Keratinocyte (primary cell): ENCODE measurements around the gene SLC43A1. TPM values are rescaled to one million over a fixed set of nuclear protein-coding genes. Genes with fewer than 3 reads are reported as not detected.
A peak's percentile ranks its signal among the peaks of the same experiment; 100 is the strongest.

Experiments
- DNase-seq: peaks from one replicate; pipeline ENCODE4 v3.0.0-alpha.2; 2011; ENCODE audit warnings: low read depth, missing footprints, low spot score
- FAIRE-seq: peaks from 2 replicates; lab custom pipeline; 2011; peaks lifted over from hg19 to GRCh38; lab: Jason Lieb, UNC
- H2AFZ ChIP-seq: 2 replicates; pipeline ENCODE4 v1.6.0; 2012; ENCODE audit warnings: low read length, control low read depth, inconsistent platforms; ENCODE audit not compliant: control insufficient read depth
- H3K27ac ChIP-seq: 2 replicates; pipeline ENCODE4 v1.5.1; 2011; ENCODE audit warnings: low read length; ENCODE audit not compliant: control insufficient read depth, insufficient read depth
- H3K27me3 ChIP-seq: 3 replicates; pipeline ENCODE4 v1.6.0; 2011; ENCODE audit warnings: low read length; ENCODE audit not compliant: control insufficient read depth, insufficient read depth; ENCODE audit errors: extremely low read depth
- H3K36me3 ChIP-seq, 2 experiments: 2 replicates in 1 of 2; 3 replicates in 1 of 2; pipeline ENCODE4 v1.5.1; 2011; ENCODE audit warnings: low read length in 2 of 2, mild to moderate bottlenecking in 1 of 2; ENCODE audit not compliant: control insufficient read depth in 2 of 2, insufficient read depth in 2 of 2; ENCODE audit errors: extremely low read depth in 1 of 2
- H3K4me1 ChIP-seq: 3 replicates; pipeline ENCODE4 v1.5.1; 2011; ENCODE audit warnings: low read length; ENCODE audit not compliant: control insufficient read depth, insufficient read depth; ENCODE audit errors: extremely low read depth
- H3K4me2 ChIP-seq: 3 replicates; pipeline ENCODE4 v1.6.0; 2011; ENCODE audit warnings: low read depth, low read length; ENCODE audit not compliant: control insufficient read depth, insufficient read depth; ENCODE audit errors: extremely low read depth
- H3K4me3 ChIP-seq, 3 experiments: fragments of 200-600 bp in 1 of 3; sonication (generic) in 1 of 3; 2 replicates in 2 of 3; 3 replicates in 1 of 3; pipeline ENCODE4 v1.5.1; 2011 to 2016; ENCODE audit warnings: low read length in 3 of 3, mild to moderate bottlenecking in 3 of 3, control low read depth in 2 of 3, inconsistent platforms in 1 of 3, low read depth in 1 of 3, mixed read lengths in 1 of 3, mixed run types in 1 of 3, moderate library complexity in 1 of 3; ENCODE audit not compliant: control insufficient read depth in 2 of 3, insufficient read depth in 2 of 3; ENCODE audit errors: extremely low read depth in 1 of 3
- H3K79me2 ChIP-seq: 2 replicates; pipeline ENCODE4 v1.6.0; 2012; ENCODE audit warnings: low read length; ENCODE audit not compliant: control insufficient read depth, insufficient read depth
- H3K9ac ChIP-seq: 3 replicates; pipeline ENCODE4 v1.6.0; 2011; ENCODE audit warnings: low read length; ENCODE audit not compliant: control insufficient read depth, insufficient read depth; ENCODE audit errors: extremely low read depth
- H3K9me1 ChIP-seq: 3 replicates; pipeline ENCODE4 v1.6.0; 2011; ENCODE audit warnings: low read length; ENCODE audit not compliant: control insufficient read depth, insufficient read depth; ENCODE audit errors: extremely low read depth
- H3K9me3 ChIP-seq: 2 replicates; pipeline ENCODE4 v1.5.1; 2012; ENCODE audit warnings: low read depth, low read length; ENCODE audit not compliant: control insufficient read depth
- H4K20me1 ChIP-seq: 3 replicates; pipeline ENCODE4 v1.6.0; 2011; ENCODE audit warnings: low read length; ENCODE audit not compliant: control insufficient read depth, insufficient read depth; ENCODE audit errors: extremely low read depth
- EZH2 ChIP-seq: IDR thresholded peaks from one replicate; pipeline ENCODE4 v1.6.1; 2012; ENCODE audit warnings: inconsistent platforms, mild to moderate bottlenecking, low read length, moderate library complexity
- dilution Hi-C: fragments of 300-500 bp; cut with MboI; formaldehyde crosslinking; loops from one replicate; pipeline ENCODE4 v1.7.0; 2020; ENCODE audit warnings: low sequenced_read_pairs; ENCODE audit not compliant: extremely low pct_ligation_motif_present
- polyA plus RNA-seq, 5 experiments: library from polyadenylated mRNA; depleted of rRNA in 3 of 5; stranded (reverse) in 3 of 5; stranded (forward) in 1 of 5; unstranded in 1 of 5; fragments of >200 nt; gene quantifications; 1 replicate in 1 of 5; 2 replicates in 3 of 5; 3 replicates in 1 of 5; pipeline versions ENCODE4 v1.2.1 to v1.2.3, GENCODE V29; 2011 to 2012; ENCODE audit warnings: missing spikeins in 2 of 5, low read depth in 1 of 5, low replicate concordance in 1 of 5
- TF ChIP-seq, protein P1 (sequence below), 3 experiments: IDR thresholded peaks in 1 of 3; conservative IDR thresholded peaks in 1 of 3; optimal IDR thresholded peaks in 1 of 3; 2 replicates in 2 of 3; 3 replicates in 1 of 3; pipeline versions ENCODE3 to v1.5.1; 2011; ENCODE audit warnings: low read length in 3 of 3, mild to moderate bottlenecking in 3 of 3, moderate library complexity in 2 of 3, control low read depth in 1 of 3, inconsistent platforms in 1 of 3; ENCODE audit not compliant: insufficient read depth in 2 of 3; ENCODE audit errors: extremely low read depth in 1 of 3

Gene SLC43A1
- polyA plus RNA-seq, 1 donor (not counting 4 experiments of a cell fraction or from before 2014, with no cell fraction given): 0.75 TPM

DNA sequence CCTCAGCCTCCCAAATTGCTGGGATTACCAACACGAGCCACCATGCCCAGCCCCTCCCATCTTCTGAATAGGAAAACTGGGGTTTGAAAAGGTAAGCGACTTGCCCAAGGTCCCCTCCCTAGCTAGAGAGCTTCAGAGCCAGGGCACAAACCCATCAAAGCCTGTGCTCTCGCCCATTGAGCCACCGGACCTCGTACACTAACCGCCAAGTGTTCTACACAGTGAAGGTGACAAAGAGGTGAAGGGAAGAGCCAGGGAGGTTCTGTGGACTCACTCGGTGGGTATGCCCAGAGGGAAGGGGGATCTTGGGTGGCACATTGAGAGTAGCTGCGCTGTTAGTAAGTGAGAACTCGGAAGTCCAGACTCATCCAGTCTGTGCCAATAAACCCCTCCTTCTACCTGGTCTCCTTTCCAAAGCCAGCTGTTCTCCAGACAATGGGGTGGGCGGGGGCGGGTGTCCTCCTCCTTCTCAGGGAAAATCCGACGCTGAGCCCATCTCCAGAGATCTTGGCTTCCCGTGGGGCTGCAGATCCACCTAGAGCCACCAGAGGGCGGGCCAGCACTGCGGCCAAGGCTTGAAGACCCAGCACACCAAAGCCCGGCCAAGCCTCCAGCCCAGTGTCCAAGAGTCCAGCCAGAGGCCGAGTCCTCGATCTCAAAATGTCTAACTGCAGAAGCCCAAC is 58.4 kb downstream of the SLC43A1 start:
- no peak overlapping the region for H3K27ac ChIP-seq
- no peaks in the 10 kb centered on the region for H3K79me2 ChIP-seq
- TF ChIP-seq, protein P1, sequence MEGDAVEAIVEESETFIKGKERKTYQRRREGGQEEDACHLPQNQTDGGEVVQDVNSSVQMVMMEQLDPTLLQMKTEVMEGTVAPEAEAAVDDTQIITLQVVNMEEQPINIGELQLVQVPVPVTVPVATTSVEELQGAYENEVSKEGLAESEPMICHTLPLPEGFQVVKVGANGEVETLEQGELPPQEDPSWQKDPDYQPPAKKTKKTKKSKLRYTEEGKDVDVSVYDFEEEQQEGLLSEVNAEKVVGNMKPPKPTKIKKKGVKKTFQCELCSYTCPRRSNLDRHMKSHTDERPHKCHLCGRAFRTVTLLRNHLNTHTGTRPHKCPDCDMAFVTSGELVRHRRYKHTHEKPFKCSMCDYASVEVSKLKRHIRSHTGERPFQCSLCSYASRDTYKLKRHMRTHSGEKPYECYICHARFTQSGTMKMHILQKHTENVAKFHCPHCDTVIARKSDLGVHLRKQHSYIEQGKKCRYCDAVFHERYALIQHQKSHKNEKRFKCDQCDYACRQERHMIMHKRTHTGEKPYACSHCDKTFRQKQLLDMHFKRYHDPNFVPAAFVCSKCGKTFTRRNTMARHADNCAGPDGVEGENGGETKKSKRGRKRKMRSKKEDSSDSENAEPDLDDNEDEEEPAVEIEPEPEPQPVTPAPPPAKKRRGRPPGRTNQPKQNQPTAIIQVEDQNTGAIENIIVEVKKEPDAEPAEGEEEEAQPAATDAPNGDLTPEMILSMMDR (optimal IDR thresholded peaks at IDR 0.05 in 1 of 3, IDR thresholded peaks at IDR 0.05 in 1 of 3, conservative IDR thresholded peaks at IDR 0.05 in 1 of 3; ENCODE audit: extremely low read depth in 1 of 3, insufficient read depth in 2 of 3, low read length in 3 of 3): peak; percentile 88 to 99 (median 89)
- TF ChIP-seq EZH2: no peak
- no peaks in the 10 kb centered on the region for H4K20me1 ChIP-seq
- H3K9me1 ChIP-seq: no peaks in the 10 kb centered on the region
- peak; percentile 66 for FAIRE-seq
- H3K4me2 ChIP-seq: no peak overlapping the region
- no peak overlapping the region for H3K9ac ChIP-seq
- no peaks in the 10 kb centered on the region for H3K36me3 ChIP-seq
- H3K27me3 ChIP-seq: peaks cover 39% of the 10 kb centered on the region
- dilution Hi-C loops: no loop called here
- H2AFZ ChIP-seq: no peak overlapping the region
- H3K4me1 ChIP-seq: peaks cover 20% of the 10 kb centered on the region
- no peak for DNase-seq
- no peaks in the 10 kb centered on the region for H3K9me3 ChIP-seq
- H3K4me3 ChIP-seq: no peak overlapping the region

DNA sequence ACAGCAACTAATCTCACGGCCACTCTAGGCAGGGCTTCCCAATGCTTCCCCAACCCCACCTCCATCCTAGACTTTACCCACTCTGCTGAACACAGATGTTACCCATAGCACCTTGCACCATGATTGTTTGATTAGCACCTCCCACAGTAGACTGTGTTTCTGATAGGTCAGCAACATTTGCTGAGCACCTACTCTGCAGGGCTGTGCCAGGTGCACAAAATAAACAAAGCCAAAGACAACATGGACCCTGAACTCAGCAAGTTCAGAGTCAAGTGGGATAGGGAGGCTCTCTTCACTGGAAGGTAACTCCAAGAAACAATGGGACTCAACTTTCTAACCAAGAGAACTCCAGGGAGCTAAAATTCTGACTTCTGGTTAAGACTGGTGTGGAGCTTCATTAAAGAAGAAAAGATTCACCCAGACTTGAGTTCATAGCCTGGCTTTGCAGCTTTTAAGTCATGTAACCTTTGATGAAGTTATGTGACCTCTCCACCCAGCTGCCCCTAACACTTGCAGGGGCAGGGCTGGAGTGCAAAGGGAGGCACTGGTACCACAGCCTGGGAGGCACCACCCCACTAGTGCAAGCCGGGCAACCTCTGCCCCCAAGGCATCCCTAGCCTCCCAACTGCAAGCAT is 61.8 kb downstream of the SLC43A1 start:
- H4K20me1 ChIP-seq: no peaks in the 10 kb centered on the region
- H3K9me1 ChIP-seq: no peaks in the 10 kb centered on the region
- FAIRE-seq (no peak), DNase-seq (no peak)
- dilution Hi-C loops: no loop called here
- H3K27me3 ChIP-seq: peaks cover 7% of the 10 kb centered on the region
- H3K27ac ChIP-seq: no peak overlapping the region
- H2AFZ ChIP-seq: no peak overlapping the region
- H3K36me3 ChIP-seq: no peaks in the 10 kb centered on the region
- no peaks in the 10 kb centered on the region for H3K79me2 ChIP-seq
- TF ChIP-seq, protein P1 (optimal IDR thresholded peaks at IDR 0.05 in 1 of 3, IDR thresholded peaks at IDR 0.05 in 1 of 3, conservative IDR thresholded peaks at IDR 0.05 in 1 of 3; ENCODE audit: extremely low read depth in 1 of 3, insufficient read depth in 2 of 3, low read length in 3 of 3): no peak
- TF ChIP-seq EZH2: no peak
- H3K9ac ChIP-seq: no peak overlapping the region
- H3K4me2 ChIP-seq: no peak overlapping the region
- no peaks in the 10 kb centered on the region for H3K9me3 ChIP-seq
- no peak overlapping the region for H3K4me3 ChIP-seq
- peaks cover 6% of the 10 kb centered on the region for H3K4me1 ChIP-seq
